ENCODE results near the gene HAUS7.

DNA sequence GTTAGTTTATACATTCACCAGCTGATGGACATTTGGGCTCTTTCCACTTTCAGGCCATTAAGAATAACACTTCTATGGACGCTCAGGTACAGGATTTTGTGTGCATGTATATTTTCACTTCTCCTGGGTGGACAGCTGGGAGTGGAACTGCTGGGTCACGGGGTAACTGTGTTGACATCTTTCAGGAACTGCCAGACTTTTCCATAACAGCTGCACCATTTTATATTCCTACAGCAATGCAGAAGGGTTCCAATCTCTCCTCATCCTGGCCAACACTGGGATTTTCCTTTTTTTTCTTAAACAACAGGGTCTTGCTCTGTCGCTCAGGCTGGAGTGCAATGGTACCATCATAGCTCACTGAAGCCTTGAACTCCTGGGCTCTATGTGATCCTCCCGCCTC lies 11.9 kb downstream of the HAUS7 start:
- TF ChIP-seq CTCF (IDR thresholded peaks at IDR 0.05) (no peak), POLR2A (IDR thresholded peaks at IDR 0.05) (no peak)

Measured in breast epithelium (tissue), 3 donors.